HT1080 (cell line): ENCODE data around the gene OR56A5. TPM values are rescaled to one million over a fixed set of nuclear protein-coding genes. Genes with fewer than 3 reads are reported as not detected.
"Not testable (repeated sequence)": the region's sequence is repeated elsewhere in the genome, so short reads cannot be mapped to it uniquely, and the experiment has no call there.

ENCODE experiments used
- DNase-seq: peaks from one replicate; pipeline ENCODE4 v3.0.0-alpha.2; 2015; ENCODE audit warnings: low read depth
- polyA plus RNA-seq, 2 experiments: library from polyadenylated mRNA; depleted of rRNA; stranded (reverse); fragments of >200 nt; gene quantifications; 2 replicates each; pipeline ENCODE4 v1.2.3, GENCODE V29; 2015
- total RNA-seq: library from RNA; depleted of rRNA; stranded (reverse); fragments of >200 nt; shearing (Covaris generic); gene quantifications from 2 replicates; pipeline ENCODE4 v1.2.3, GENCODE V29; 2014; rRNA removed

The OR56A5 gene
- not detected in 2 replicates for total RNA-seq
- polyA plus RNA-seq (2015; cell fraction: cytosol; rRNA removed), result not detected in 2 replicates
- polyA plus RNA-seq (2015; cell fraction: nucleus; rRNA removed), result not detected in 2 replicates

- DNase-seq, result no peak
Measured at GRCh38 chr11:5968394-5968793, at the start of gene OR56A5. TSS of gene OR56A5 (minus strand) at chr11:5968494. CDS start at chr11:5968494, 0 bp downstream.

- no peak for DNase-seq
Measured at GRCh38 chr11:6013042-6013441, 44.7 kb upstream of the OR56A5 start.

- DNase-seq, result no peak
Measured at GRCh38 chr11:6012035-6012668, 43.9 kb upstream of the OR56A5 start.

GRCh38 chr11:6006846-6007245 lies 38.6 kb upstream of the OR56A5 start, which contains the start of gene OR56A4:
TSS of gene OR56A4 (minus strand) at chr11:6006946. CDS start at chr11:6002992, 3,954 bp downstream.
- DNase-seq, result no peak

GRCh38 chr11:6006395-6006794 lies 38.1 kb upstream of the OR56A5 start:
- no peak for DNase-seq

- DNase-seq, result no peak
Measured at GRCh38 chr11:6002202-6002699, 34.0 kb upstream of the OR56A5 start.

- DNase-seq, result no peak
Measured at GRCh38 chr11:5994791-5995190, 26.5 kb upstream of the OR56A5 start.

GRCh38 chr11:5992604-5993251 lies 24.4 kb upstream of the OR56A5 start:
- DNase-seq, result peak; percentile 39

- no peak for DNase-seq
Measured at GRCh38 chr11:5992150-5992549, 23.9 kb upstream of the OR56A5 start.

- DNase-seq, result no peak
Measured at GRCh38 chr11:5989203-5989602, 20.9 kb upstream of the OR56A5 start.

GRCh38 chr11:5986885-5987284 lies 18.6 kb upstream of the OR56A5 start, which contains the start of gene OR52L1:
TSS of gene OR52L1 (minus strand) at chr11:5986985. CDS start at chr11:5986930, 55 bp downstream.
- DNase-seq, result no peak

- DNase-seq, result no peak
Measured at GRCh38 chr11:5983443-5983842, 15.1 kb upstream of the OR56A5 start.

GRCh38 chr11:5973530-5973929 lies 5.2 kb upstream of the OR56A5 start:
- no peak for DNase-seq

- DNase-seq, result peak; percentile 35
Measured at GRCh38 chr11:5967708-5968107, 586 bp downstream of the OR56A5 start.

GRCh38 chr11:5966958-5967357 lies 1.3 kb downstream of the OR56A5 start:
- no peak for DNase-seq

- DNase-seq, result not testable (repeated sequence)
Measured at GRCh38 chr11:5960704-5961320, 7.5 kb downstream of the OR56A5 start.

- DNase-seq, result no peak
Measured at GRCh38 chr11:5955586-5955985, 12.7 kb downstream of the OR56A5 start.

- DNase-seq, result no peak
Measured at GRCh38 chr11:5941951-5942350, 26.3 kb downstream of the OR56A5 start, which contains the start of gene OR56A3. TSS of gene OR56A3 (plus strand) at chr11:5942251. CDS start at chr11:5947347, 5,096 bp downstream.

- DNase-seq, result no peak
Measured at GRCh38 chr11:5940748-5941147, 27.5 kb downstream of the OR56A5 start.

GRCh38 chr11:5938603-5938965 lies 29.7 kb downstream of the OR56A5 start:
- no peak for DNase-seq

- DNase-seq, result no peak
Measured at GRCh38 chr11:5937868-5938602, 30.3 kb downstream of the OR56A5 start.
